Measurements from ENCODE around the gene EIF3K.
"Not testable (repeated sequence)": the region's sequence is repeated elsewhere in the genome, so short reads cannot be mapped to it uniquely, and the experiment has no call there.

EIF3K gene, protein sequence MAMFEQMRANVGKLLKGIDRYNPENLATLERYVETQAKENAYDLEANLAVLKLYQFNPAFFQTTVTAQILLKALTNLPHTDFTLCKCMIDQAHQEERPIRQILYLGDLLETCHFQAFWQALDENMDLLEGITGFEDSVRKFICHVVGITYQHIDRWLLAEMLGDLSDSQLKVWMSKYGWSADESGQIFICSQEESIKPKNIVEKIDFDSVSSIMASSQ

GRCh38 chr19:38618590-38619360 is at the start of gene EIF3K:
Gene EIF3K (plus strand): TSS chr19:38619188. CDS start chr19:38619269, 81 bp downstream.
- peak; percentile 96 for DNase-seq

DNA sequence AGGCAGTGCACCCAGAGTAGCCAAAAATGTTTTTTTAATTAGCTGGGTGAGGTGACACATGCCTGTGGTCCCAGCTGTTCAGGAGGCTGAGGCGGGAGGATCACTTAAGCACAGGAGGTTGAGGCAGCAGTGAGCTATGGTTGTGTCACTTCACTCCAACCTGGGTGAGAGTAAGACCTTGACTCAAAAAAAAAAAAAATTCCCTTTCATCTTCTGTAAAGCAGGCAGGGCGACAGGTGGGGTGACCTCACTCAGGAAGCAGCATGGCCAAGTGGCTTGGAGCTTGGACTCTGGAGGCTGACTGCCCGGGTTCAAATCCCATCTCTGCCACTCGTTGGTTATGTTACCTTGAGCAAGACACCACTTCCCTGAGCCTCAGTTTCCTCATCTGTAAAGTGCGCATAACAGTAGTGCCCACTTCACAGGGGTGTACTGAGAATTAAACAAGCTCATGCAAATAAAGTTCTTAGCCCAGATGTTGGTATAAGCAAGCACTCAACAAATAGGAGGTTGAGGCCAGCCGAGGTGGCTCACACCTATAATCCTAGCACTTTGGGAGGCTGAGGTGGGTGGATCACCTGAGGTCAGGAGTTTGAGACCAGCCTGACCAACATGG is 49.5 kb upstream of the EIF3K start:
- no peak for DNase-seq

DNA sequence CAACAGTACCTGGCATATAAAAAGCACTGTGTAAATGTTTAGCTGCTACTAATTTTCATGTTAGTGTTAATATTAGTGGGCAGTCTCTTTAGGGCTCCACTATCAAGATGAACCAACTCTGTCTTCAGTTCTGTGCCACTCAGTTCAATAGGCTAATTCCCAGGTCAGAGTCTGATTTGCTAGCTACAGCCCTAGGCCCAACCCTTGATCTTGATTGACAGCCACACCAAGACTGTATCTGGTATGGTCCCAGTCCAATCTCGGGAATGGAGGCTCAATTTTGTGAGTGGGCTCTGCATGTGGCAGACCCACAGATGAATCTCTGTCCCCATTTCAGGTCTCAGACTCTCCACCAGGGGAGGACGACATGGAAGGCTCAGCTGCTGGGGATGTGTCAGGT is 47.3 kb upstream of the EIF3K start:
- DNase-seq = no peak

DNA sequence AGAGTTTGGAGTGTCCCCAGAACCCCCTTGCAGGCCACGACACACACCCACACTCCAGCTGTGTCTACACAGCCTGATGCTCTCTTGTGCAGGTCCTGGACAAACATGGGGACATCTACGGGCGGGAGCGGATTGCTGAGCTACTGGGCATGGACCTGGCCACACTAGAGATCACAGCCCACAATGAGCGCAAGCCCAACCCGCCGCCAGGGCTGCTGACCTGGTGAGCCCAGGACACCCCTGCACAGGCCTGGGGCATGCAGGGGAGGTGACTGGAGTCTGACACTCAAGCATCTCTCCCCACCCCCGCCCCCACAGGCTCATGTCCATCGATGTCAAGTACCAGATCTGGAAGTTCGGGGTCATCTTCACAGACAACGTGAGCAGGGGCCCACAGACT is 41.2 kb upstream of the EIF3K start:
- DNase-seq = no peak

- not testable (repeated sequence) for DNase-seq
Observed at GRCh38 chr19:38579304-38579703, 39.7 kb upstream of the EIF3K start.

DNA sequence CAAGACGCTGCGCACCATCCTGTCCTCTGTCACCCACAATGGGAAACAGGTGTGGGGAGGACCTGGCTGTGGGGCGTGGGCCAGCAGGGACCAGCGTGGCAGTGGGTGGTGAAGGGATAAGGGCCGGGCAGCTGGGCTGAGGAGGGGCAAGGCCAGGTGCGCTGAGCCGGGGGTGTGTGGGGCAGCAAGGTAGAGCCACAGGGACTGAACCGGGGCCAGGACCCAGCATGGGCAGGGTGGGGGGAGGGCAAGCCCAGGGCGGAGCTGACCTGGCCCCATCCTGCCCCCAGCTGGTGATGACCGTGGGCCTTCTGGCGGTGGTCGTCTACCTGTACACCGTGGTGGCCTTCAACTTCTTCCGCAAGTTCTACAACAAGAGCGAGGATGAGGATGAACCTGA is 38.9 kb upstream of the EIF3K start:
- DNase-seq = no peak

- DNase-seq = no peak
Observed at GRCh38 chr19:38583219-38583984, 35.6 kb upstream of the EIF3K start.

DNA sequence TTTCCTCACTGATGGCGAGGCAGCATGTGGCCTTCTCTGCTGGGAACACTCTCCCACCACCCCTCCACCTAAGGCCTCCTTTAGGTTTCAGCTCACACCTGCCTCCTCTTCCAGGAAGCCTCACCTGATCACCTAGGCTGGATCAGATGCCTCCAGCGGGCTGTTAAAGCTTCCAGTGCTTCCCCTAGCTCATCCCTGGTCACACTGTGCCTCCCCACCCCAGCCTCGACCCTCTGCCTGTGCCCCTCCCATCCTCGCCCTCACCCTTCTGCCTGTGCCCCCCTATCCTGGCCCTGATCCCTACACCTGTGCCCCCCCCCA is 35.0 kb upstream of the EIF3K start:
- DNase-seq = no peak

DNA sequence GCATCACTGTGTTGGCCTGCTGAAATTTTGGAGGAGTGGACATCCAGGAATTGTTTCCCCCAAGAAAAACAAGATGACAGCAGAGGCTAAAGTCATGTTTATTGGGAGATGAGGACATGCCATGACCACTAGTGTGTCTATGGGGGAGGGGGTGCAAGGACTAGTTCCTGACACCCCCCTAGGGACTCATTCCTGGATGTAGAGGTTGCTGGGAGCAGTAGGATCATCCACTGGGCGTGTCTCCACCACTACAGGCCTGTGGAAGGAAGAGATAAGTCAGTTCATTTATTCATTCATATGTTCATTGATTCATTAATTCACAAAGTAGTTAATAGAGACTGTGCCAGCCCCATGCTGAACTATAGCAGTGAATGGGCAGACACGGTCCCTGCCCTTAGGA is 31.4 kb upstream of the EIF3K start:
- DNase-seq = no peak

DNA sequence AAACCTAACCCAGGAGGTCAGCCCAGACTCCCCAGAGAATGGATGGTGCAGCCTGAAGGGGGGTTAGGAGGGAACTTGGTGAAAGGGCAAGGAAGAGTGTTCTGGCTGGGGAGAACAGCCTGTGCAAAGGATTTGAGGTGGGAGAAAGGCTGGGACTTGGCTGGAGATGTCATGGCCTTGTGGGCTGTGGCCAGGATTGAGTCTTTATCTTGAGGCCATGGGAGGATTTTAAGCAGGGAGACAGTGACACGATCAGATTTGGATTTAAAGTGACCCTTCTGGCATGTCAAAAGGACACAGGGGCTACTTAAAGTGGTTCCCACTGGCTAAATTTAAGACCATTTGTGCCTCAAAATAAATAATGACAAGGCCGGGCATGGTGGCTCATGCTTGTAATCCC is 30.9 kb upstream of the EIF3K start:
- DNase-seq = no peak

DNA sequence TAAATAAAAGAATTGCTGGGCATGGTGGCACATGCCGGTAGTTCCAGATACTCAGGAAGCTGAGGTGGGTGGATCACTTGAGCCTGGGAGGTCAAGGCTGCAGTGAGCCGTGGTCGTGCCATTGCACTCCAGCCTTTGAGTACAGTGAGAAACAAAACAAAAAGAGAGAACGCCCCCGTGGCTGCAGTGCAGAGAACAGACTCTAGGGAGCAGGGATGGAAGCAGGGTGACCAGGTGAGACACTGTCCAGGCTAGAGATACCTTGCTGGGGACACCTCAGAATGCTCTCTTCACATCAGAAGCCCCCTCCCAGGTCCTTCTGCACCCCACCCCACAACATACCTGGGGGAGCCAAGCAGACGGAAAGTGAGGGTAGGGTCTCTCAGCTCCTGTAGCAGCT is 26.0 kb upstream of the EIF3K start:
- DNase-seq = no peak

GRCh38 chr19:38596057-38596981 is 22.7 kb upstream of the EIF3K start:
- DNase-seq = no peak

- no peak for DNase-seq
Observed at GRCh38 chr19:38597075-38597474, 21.9 kb upstream of the EIF3K start.

DNA sequence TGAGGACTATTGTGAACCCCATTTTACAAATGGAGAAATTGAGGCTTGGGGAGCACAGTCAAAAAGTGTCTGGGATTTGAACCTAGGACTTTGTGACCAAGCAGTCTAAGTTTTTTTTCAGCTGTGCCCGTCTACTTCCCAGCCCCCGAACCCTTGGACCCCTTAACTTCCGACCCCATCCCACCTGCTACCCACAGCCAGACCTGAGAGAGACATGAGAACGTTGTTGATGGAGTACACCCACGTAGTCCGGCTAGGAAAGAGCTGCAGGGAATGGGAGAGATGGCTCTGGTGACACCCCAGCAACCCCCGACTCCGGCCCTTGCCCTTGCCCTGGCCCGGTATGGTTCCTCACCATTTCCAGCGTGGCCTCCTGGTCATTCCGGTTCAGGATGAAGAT is 19.3 kb upstream of the EIF3K start:
- no peak for DNase-seq

DNA sequence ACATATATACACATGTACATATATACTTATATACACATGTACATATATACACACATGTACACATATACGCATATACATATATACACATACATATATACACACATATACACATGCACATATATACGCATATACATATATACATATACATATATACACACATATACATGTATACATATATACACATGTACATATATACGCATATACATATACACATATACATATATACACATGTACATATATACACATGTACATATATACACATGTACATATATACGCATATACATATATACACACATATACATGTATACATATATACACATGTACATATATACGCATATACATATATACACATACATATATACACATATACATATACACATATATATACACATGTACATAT is 16.1 kb upstream of the EIF3K start:
- not testable (repeated sequence) for DNase-seq

GRCh38 chr19:38606131-38606530 is 12.9 kb upstream of the EIF3K start:
- DNase-seq = no peak

- DNase-seq = no peak
Observed at GRCh38 chr19:38614289-38614688, 4.7 kb upstream of the EIF3K start.

DNA sequence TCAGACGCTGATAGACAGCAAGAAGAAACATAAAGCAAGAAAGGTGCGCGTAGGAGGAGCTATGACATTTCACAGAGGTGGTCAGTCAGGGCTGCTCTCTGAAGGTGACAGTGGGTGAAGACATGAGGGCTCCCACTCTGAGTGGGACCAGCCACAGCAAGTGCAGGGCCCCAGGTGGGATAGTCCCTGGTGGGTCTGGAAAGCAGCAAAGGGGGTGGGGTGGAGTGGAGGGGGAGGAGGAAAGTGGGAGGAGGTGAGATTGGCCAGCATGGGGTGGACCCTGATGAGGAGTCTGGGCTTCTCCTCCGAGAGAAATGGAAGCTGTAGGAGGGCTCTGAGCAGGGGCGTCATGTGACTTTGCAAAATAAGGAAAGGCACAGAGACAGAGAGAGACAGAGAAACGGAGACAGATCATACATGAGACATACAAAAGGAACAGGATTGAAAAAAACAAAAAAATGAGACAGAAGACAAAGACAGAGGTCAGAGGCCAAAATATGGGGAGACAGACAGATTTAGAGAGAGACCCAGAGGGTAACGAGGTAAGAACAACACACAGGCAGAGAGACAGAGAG is 3.9 kb upstream of the EIF3K start:
- DNase-seq = no peak

DNA sequence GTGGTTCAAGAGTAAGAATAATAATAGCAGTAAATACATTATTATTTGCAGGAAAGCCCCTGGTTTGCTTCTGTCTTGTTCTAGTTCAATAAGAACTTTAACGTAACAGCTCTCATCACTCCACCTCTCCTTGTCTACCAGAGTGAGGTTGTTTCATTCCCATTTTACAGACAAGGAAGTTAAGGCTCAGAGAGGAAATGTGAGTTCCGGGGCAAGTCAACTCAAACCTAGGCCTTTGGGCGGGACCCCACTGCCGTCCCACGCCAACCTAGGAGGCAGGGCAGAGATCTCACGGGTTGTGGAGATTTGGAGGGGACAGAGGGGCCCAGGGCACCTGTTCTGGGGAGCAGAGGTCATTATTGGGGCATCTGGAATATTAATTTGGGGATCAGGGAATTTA is 2.7 kb upstream of the EIF3K start:
- no peak for DNase-seq

DNA sequence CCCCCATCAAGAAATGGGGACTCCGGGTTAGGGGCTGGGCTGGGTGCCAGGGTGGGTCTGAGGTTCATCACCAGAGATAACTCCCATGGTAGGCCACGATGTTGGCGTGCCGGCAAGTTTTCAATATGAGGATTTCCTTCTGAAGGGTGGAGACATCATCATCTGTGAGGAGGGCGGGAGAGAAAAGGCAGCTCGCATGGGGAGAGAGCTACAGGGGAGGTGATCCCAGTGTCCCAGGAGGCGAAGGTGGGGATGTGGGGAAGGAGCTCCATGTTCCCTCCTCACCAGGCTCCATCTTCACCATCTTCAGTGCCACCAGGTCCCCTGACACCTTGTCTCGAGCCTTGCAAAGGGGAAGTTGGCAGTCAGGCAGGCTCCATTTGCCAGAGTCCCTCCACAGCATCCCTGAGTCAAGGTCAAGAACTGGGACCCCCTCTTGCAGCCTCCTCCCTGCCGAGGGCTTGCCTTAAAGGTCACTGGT is 1.7 kb upstream of the EIF3K start:
- DNase-seq = no peak

- peak; percentile 49 for DNase-seq
Observed at GRCh38 chr19:38617764-38618589, 1.0 kb upstream of the EIF3K start, which contains the start of gene MAP4K1. Gene MAP4K1 (minus strand): TSS chr19:38617953. CDS start chr19:38617895, 58 bp downstream.
